Activated naive CD4-positive, alpha-beta T cell treated with anti-CD3 and anti-CD28 coated beads for 36 hours (primary cell): ENCODE data around the gene COMMD1. TPM values are rescaled to one million over a fixed set of nuclear protein-coding genes. Genes with fewer than 3 reads are reported as not detected.

Source experiments
- CTCF ChIA-PET: fragments of 350-600 bp; sonication (Branson Sonifier 250); formaldehyde crosslinking; loops from one replicate; lab custom pipeline; 2021; ENCODE audit warnings: antibody characterized with exemption; lab: Charles Lee
- DNase-seq: peaks from one replicate; pipeline ENCODE4 v3.0.0-alpha.2; 2020
- H3K27ac Mint-ChIP-seq: one replicate; pipeline ENCODE4 v1.8.0; 2021; ENCODE audit warnings: mild to moderate bottlenecking, mixed read lengths
- H3K27me3 Mint-ChIP-seq: one replicate; pipeline ENCODE4 v1.8.0; 2021; ENCODE audit warnings: low read depth, mixed read lengths
- H3K36me3 Mint-ChIP-seq: one replicate; pipeline ENCODE4 v1.8.0; 2021; ENCODE audit warnings: low read depth, mixed read lengths
- H3K4me1 Mint-ChIP-seq: one replicate; pipeline ENCODE4 v1.8.0; 2021; ENCODE audit warnings: low read depth, mixed read lengths
- H3K4me3 Mint-ChIP-seq: one replicate; pipeline ENCODE4 v1.8.0; 2021; ENCODE audit warnings: mild to moderate bottlenecking, moderate library complexity, mixed read lengths
- H3K9me3 Mint-ChIP-seq: one replicate; pipeline ENCODE4 v1.8.0; 2021; ENCODE audit warnings: mixed read lengths
- intact Hi-C: fragments of 100-400 bp; cut with micrococcal nuclease; formaldehyde crosslinking; loops from one replicate; pipeline ENCODE4 v1.15.1; 2023
- total RNA-seq, 2 experiments: library from RNA; stranded (reverse); gene quantifications; one replicate each; pipeline ENCODE4 v1.2.3, GENCODE V29; 2021

The COMMD1 gene
- total RNA-seq, 2 experiments from 2014 or later: 26.9 to 29.5 TPM

DNA sequence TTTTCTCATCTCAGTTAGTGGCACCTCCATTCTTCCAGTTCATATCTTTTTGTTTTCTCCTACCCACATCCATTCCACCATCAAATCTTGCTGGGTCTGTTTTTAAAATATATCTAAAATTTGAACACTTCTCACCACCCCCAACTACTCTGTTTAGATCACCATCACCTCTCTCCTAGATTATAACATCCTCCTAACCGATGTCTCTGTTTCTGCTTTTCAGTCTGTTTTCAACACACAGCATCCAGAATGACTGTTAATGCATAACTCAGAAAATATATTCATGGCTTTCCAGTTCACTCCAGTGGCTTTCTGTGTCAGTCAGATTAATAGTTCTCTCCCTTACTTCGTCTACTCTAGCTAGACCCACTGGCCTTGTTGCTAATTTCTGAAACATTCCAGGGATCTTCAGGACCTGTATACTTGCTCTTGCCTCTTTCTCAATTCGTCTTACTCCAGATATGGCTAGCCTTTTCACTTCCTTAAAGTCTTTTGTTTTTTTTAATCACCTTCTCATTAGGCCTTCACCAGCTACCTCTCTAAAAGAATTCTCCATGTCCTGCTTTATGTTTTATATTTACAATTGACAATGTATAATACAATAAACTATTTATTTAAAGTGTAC lies 105.3 kb downstream of the COMMD1 start:
- CTCF ChIA-PET: no interaction called here
- intact Hi-C loops: no loop called here
- Mint-ChIP-seq H3K36me3 (peaks cover 2% of the 10 kb centered on the region), H3K9me3 (no peaks in the 10 kb centered on the region), H3K27ac (no peak overlapping the region), H3K27me3 (no peaks in the 10 kb centered on the region), H3K4me1 (no peaks in the 10 kb centered on the region), H3K4me3 (no peak overlapping the region)
- DNase-seq: no peak

DNA sequence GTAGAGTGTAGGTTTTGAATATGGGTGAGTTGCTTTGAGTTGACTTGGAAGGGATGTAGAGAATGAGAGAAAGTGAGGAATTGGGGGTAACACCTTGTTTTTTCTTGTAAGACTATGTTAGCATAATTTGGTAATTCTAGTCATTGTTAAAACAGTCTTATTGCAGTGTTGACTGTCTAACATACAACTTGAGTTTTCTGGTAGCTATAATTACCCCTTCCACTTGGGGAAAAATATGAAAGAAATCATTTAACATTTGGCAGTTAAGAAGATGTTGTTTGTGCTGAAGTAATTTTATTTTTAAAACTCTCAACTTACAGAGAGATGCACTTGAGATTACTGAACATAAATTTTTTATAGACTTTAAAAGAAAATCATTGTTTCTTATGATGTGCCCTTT lies 108.2 kb downstream of the COMMD1 start:
- H3K27me3 Mint-ChIP-seq: no peaks in the 10 kb centered on the region
- CTCF ChIA-PET: no interaction called here
- peaks cover 3% of the 10 kb centered on the region for H3K36me3 Mint-ChIP-seq
- no peak overlapping the region for H3K4me3 Mint-ChIP-seq
- H3K9me3 Mint-ChIP-seq: no peaks in the 10 kb centered on the region
- H3K4me1 Mint-ChIP-seq: no peaks in the 10 kb centered on the region
- no peak for DNase-seq
- H3K27ac Mint-ChIP-seq: no peak overlapping the region
- intact Hi-C loops: no loop called here

DNA sequence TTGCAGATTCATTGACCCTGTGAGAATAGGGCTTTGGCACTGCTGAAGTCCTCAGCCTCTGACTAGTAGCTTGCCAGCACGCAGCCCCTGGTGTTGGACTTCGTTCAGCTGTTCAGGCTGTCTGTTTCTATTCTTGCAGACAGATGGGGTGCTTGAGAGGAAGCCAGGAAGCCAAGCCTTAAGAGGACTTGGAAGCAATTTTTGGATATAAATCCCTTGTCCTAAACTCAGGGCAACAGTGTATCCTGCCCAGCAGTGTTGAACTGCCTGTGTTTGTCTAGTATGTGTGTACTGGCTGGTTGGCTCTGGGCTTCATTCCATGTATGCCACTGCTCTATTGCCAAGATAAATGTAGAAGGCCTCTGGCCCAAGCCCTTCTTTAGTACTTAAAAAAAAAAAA lies 108.6 kb downstream of the COMMD1 start:
- H3K4me1 Mint-ChIP-seq: no peaks in the 10 kb centered on the region
- no peaks in the 10 kb centered on the region for H3K9me3 Mint-ChIP-seq
- H3K27me3 Mint-ChIP-seq: no peaks in the 10 kb centered on the region
- no peak for DNase-seq
- CTCF ChIA-PET: no interaction called here
- no peak overlapping the region for H3K4me3 Mint-ChIP-seq
- H3K27ac Mint-ChIP-seq: no peak overlapping the region
- intact Hi-C loops: no loop called here
- H3K36me3 Mint-ChIP-seq: peaks cover 3% of the 10 kb centered on the region

DNA sequence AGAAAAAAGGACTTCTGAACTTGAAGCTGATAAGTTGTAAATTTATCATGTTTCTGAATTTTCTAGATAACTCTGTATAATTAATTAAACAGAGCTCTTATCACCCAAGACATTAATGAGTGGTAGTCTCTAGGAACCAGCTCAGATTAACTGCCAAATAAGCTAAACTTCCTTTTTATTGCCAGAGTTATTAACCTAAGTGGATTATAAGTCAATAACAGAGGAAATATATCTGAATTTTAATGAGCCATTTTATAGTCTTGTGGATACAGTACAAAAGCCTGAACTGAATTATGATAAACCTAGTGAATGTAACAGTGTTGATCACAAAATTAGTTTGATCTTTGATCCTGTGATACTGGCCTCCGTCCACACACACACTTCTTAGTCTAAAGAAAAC lies 111.5 kb downstream of the COMMD1 start:
- H3K27ac Mint-ChIP-seq: no peak overlapping the region
- intact Hi-C loops: no loop called here
- H3K4me1 Mint-ChIP-seq: no peaks in the 10 kb centered on the region
- peaks cover 2% of the 10 kb centered on the region for H3K9me3 Mint-ChIP-seq
- CTCF ChIA-PET: interaction anchor here (0.7 kb wide), 1 partner anchor 181 kb away, joined by 3 read pairs; no protein-coding TSS in a partner anchor
- peaks cover 8% of the 10 kb centered on the region for H3K36me3 Mint-ChIP-seq
- H3K4me3 Mint-ChIP-seq: no peak overlapping the region
- DNase-seq: no peak
- H3K27me3 Mint-ChIP-seq: no peaks in the 10 kb centered on the region

DNA sequence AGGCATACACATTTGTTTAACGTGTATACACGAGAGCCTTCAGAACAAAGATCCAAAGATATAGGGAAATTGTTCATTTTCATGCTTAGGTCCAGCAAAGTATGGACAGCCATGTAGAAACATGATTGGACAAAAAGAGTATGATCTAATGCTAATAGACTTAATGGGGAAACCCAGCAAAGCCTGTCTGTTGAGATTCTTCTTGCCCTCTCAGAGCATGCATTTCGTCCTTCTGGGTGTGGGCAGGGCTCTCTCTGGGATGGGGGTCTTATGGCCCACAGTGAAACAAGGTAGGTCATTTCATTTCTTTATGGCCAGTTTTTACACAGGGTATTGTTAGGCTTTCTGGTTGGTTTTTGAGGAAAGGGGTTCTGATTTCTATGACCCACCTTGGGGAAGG lies 124.4 kb downstream of the COMMD1 start:
- no peaks in the 10 kb centered on the region for H3K27me3 Mint-ChIP-seq

DNA sequence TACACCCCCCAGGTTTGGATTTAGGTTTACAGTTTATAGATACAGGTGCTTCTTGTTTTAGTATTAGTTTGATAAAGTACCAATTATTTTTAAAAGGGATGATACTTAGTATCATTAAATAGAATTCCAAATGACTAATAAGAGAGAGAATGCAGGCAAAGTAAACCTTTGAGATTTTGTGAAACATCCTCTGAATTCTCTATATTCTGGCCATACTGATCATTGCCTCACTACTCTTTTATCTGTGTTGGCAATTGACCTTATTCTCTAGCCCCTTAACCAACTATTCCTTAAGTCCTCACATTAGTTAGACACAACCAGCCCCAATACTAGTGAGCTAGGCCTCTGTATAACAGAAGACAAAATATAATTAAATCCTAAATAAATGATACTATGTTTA lies 125.4 kb downstream of the COMMD1 start:
- no peak for DNase-seq
- H3K27ac Mint-ChIP-seq: no peak overlapping the region
- no peaks in the 10 kb centered on the region for H3K4me1 Mint-ChIP-seq
- CTCF ChIA-PET: no interaction called here
- no peaks in the 10 kb centered on the region for H3K27me3 Mint-ChIP-seq
- no peaks in the 10 kb centered on the region for H3K9me3 Mint-ChIP-seq
- intact Hi-C loops: no loop called here
- H3K4me3 Mint-ChIP-seq: no peak overlapping the region
- peaks cover 3% of the 10 kb centered on the region for H3K36me3 Mint-ChIP-seq

More for the DNA sequence above, 124.4 kb downstream of the COMMD1 start:
- H3K9me3 Mint-ChIP-seq: no peaks in the 10 kb centered on the region
- no peak overlapping the region for H3K27ac Mint-ChIP-seq
- H3K4me3 Mint-ChIP-seq: no peak overlapping the region
- CTCF ChIA-PET: no interaction called here
- peaks cover 4% of the 10 kb centered on the region for H3K36me3 Mint-ChIP-seq
- no peak for DNase-seq
- intact Hi-C loops: no loop called here
- H3K4me1 Mint-ChIP-seq: no peaks in the 10 kb centered on the region

DNA sequence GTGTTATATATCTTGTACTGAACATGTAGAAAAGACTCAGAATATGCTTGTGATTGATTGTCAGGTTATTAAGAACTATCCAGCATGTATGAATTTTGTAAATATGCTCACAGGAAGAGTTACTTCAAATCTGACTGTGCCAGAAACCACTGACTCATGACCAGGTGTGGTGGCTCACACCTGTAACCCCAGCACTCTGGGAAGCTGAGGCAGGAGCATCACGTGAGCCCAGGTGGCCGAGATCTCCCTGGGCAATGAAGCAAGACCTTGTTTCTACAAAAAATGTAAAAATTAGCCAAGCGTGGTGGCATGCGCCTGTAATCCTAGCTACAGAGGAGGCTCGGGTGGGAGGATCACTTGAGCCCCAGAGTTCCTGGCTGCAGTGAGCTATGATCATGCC lies 126.6 kb downstream of the COMMD1 start:
- Mint-ChIP-seq H3K27ac (no peak overlapping the region), H3K4me1 (no peaks in the 10 kb centered on the region)
- CTCF ChIA-PET: interaction anchor here (1.5 kb wide), 1 partner anchor 9 kb away, joined by 4 read pairs; no protein-coding TSS in a partner anchor

DNA sequence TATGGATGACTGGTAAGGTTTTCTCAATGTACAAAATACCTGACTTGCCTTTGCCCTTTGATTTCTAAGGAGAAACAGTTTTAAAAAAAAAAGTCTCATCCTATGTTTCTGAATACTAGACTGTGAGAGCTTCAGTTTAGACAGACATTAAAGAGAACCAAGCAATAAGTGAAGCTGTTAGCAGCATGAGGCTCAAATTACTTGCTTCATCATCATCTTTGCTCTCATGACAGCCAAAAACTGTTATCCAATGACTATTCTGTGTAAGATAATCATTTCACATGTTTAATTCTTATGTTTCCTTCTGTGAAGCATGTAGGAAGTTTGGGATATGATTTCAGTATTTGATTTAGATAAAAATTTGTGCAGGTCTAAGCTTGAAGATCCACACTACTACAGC lies 129.2 kb downstream of the COMMD1 start:
- peaks cover 3% of the 10 kb centered on the region for H3K36me3 Mint-ChIP-seq
- no peak overlapping the region for H3K4me3 Mint-ChIP-seq
- no peaks in the 10 kb centered on the region for H3K9me3 Mint-ChIP-seq
- H3K27me3 Mint-ChIP-seq: no peaks in the 10 kb centered on the region
- no peak overlapping the region for H3K27ac Mint-ChIP-seq
- DNase-seq: no peak
- intact Hi-C loops: no loop called here
- CTCF ChIA-PET: interaction anchor here (0.6 kb wide), 1 partner anchor 938 kb away, joined by 3 read pairs; no protein-coding TSS in a partner anchor
- H3K4me1 Mint-ChIP-seq: peaks cover 12% of the 10 kb centered on the region

More for the DNA sequence above, 126.6 kb downstream of the COMMD1 start:
- intact Hi-C loops: no loop called here
- no peak for DNase-seq
- no peak overlapping the region for H3K4me3 Mint-ChIP-seq
- H3K27me3 Mint-ChIP-seq: no peaks in the 10 kb centered on the region
- H3K9me3 Mint-ChIP-seq: no peaks in the 10 kb centered on the region
- H3K36me3 Mint-ChIP-seq: peaks cover 3% of the 10 kb centered on the region

DNA sequence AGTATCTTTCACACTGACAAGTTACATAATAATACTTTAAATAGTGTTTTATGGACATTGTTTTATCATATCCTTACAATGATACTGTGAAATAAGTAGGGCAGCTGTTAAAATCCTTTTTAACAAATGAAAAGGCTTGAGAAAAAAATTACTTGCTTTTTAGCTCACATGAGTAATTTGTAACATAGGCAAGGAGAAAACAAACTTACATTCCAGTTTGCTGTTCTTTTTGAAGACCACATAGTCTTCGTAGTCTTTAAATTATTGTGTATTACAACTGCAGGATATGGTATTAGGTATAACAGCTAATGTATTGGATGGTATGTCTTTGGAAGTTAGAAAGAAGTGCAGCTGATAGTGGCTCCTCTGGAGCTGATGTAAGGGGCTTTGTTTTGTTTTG lies 130.8 kb downstream of the COMMD1 start:
- Mint-ChIP-seq H3K27me3 (no peaks in the 10 kb centered on the region), H3K9me3 (no peaks in the 10 kb centered on the region), H3K36me3 (no peaks in the 10 kb centered on the region), H3K27ac (no peak overlapping the region), H3K4me1 (peaks cover 17% of the 10 kb centered on the region), H3K4me3 (no peak overlapping the region)
- DNase-seq: no peak
- intact Hi-C loops: no loop called here
- CTCF ChIA-PET: interaction anchor here (0.7 kb wide), 1 partner anchor 21 kb away, joined by 4 read pairs; no protein-coding TSS in a partner anchor

DNA sequence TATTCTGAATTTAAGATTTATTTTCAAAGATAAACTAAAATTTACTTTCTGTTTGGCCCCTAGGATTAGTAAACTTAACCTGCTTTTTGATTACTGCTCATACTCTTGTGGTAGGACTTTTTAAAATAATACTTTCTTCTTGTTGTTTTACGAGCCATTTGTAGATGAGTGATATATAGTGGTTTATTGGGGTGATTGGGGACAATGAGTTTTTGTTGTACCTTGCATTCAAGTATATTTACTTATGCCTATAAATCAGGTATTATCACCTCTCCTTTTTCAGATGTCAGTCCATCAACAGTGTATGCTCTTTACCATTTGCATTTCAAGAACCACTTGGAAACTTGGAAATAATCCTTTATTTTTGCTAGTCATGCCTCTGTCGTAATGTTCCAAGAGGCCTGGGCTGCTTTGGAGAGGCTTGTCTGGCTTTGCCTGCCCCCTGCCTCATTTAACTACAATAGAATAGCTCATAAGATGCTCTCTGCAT lies 131.3 kb downstream of the COMMD1 start:
- Mint-ChIP-seq H3K27me3 (no peaks in the 10 kb centered on the region), H3K27ac (no peak overlapping the region), H3K4me3 (no peak overlapping the region), H3K36me3 (peaks cover 4% of the 10 kb centered on the region), H3K4me1 (peaks cover 17% of the 10 kb centered on the region), H3K9me3 (no peaks in the 10 kb centered on the region)
- DNase-seq: no peak
- CTCF ChIA-PET: no interaction called here
- intact Hi-C loops: no loop called here

DNA sequence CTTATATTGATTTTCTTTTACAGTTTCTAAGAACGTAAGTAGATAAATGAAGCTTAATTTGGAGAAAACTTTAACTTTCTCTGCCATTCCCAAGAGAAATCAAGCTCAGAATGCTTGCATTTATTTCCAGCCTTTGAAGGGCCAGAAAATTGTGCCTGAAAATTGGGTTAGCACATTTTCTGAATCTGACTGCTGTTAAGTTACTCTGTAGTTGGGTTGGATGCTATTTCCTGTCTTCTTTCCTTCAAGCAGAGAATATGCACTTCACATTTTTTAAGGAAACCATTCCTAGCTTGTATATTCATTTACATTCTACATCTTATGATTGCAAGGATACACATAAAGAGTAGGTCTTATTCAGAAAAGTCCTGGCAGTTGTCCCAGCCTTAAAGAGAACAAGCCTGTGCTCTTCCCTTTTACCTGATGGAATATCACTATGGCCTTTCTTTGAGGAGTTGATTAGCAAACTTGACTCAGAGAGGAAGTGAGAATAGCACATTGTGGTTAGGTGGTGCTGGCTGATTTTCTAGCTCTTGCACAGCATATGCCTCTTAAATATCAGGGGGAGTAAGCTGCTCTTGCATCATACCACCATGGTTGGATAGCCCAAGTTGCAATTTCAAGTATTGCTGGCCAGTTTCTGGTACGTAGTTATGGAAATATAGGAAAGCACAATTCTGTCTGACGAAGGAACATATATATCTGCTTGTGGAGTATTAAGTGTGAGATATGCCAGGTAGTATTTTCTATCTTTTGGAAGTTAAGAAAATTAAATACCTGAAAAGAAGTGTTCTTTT lies 133.7 kb downstream of the COMMD1 start:
- Mint-ChIP-seq H3K4me3 (no peak overlapping the region), H3K36me3 (peaks cover 10% of the 10 kb centered on the region), H3K4me1 (peaks cover 17% of the 10 kb centered on the region), H3K27me3 (no peaks in the 10 kb centered on the region), H3K9me3 (peaks cover 1% of the 10 kb centered on the region), H3K27ac (no peak overlapping the region)
- intact Hi-C loops: loop anchor here (1.0 to 2.0 kb wide), 3 partner anchors 161 to 666 kb away; partner anchors contain the start of gene EHBP1
- DNase-seq: peak; percentile 58
- CTCF ChIA-PET: interaction anchor here (1.3 kb wide), 1 partner anchor 155 kb away, joined by 3 read pairs; no protein-coding TSS in a partner anchor

DNA sequence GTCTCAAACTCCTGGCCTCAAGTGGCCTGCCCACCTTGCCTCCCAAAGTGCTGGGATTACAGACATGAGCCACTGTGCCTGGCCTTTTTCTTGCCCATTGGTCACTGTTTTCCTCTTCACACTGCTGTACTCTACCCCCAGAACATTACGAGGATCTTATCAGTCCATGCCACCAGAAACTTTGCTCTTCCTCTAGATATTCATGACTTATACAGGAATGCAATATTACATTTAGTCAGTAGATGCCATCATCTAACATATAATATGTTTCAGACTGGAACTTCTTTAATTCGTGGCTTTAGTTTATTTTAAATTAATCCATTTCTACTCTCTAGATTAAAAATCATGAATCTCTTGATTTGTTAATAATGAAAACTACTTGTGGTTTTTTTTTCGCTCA lies 135.5 kb downstream of the COMMD1 start:
- no peaks in the 10 kb centered on the region for H3K27me3 Mint-ChIP-seq
- no peak overlapping the region for H3K4me3 Mint-ChIP-seq
- intact Hi-C loops: no loop called here
- H3K9me3 Mint-ChIP-seq: peaks cover 5% of the 10 kb centered on the region
- CTCF ChIA-PET: interaction anchor here (0.7 to 1.0 kb wide), 2 partner anchors 8 to 106 kb away, joined by 3 to 4 read pairs; no protein-coding TSS in a partner anchor
- DNase-seq: no peak
- H3K4me1 Mint-ChIP-seq: peaks cover 17% of the 10 kb centered on the region
- no peak overlapping the region for H3K27ac Mint-ChIP-seq
- H3K36me3 Mint-ChIP-seq: peaks cover 17% of the 10 kb centered on the region
